ENCODE results near the gene FGGY.

- TF ChIP-seq POLR2A (IDR thresholded peaks at IDR 0.05; ENCODE audit: low read length) (no peak), GATA1 (IDR thresholded peaks at IDR 0.05; ENCODE audit: low read depth, low read length) (no peak)
Measured at GRCh38 chr1:59765011-59765730, 468.3 kb downstream of the FGGY start.
